Thyroid gland (tissue), 4 donors: ENCODE measurements around the gene KLF14.

Experiments
- POLR2A ChIP-seq, 2 donors: fragments of 450-650 bp; IDR thresholded peaks; one replicate each; pipeline ENCODE4 v1.6.1; 2017; ENCODE audit warnings: antibody characterized with exemption in 2 of 2, mild to moderate bottlenecking in 2 of 2, moderate library complexity in 1 of 2
- TF ChIP-seq, protein P1 (sequence below), 6 experiments: fragments of 200-600 bp in 3 of 6; fragments of 450-650 bp in 3 of 6; sonication (generic) in 3 of 6; IDR thresholded peaks; one replicate each; pipeline ENCODE4 v1.5.1; 2016 to 2019; ENCODE audit warnings: antibody characterized with exemption in 6 of 6, mild to moderate bottlenecking in 2 of 6, inconsistent platforms in 1 of 6, moderate library complexity in 1 of 6

DNA sequence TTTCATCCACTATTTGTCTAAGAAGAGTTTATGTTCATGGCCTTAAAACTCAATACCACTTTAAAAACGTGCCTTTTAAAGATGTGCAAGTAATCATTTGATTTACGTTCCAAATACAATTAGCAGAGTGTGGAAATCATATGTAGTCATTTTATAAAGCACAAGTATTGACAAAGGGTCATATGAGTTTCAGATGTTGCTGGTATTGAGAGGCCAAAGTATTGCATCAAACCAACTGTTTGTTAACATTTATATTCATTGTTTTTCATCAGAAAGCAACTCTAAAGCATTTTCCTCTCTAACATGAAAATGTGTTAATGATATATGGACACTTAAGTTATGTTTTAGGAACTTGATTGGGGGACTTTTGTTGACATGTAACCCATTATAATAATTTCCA, 36.2 kb downstream of the KLF14 start:
- TF ChIP-seq, protein P1, sequence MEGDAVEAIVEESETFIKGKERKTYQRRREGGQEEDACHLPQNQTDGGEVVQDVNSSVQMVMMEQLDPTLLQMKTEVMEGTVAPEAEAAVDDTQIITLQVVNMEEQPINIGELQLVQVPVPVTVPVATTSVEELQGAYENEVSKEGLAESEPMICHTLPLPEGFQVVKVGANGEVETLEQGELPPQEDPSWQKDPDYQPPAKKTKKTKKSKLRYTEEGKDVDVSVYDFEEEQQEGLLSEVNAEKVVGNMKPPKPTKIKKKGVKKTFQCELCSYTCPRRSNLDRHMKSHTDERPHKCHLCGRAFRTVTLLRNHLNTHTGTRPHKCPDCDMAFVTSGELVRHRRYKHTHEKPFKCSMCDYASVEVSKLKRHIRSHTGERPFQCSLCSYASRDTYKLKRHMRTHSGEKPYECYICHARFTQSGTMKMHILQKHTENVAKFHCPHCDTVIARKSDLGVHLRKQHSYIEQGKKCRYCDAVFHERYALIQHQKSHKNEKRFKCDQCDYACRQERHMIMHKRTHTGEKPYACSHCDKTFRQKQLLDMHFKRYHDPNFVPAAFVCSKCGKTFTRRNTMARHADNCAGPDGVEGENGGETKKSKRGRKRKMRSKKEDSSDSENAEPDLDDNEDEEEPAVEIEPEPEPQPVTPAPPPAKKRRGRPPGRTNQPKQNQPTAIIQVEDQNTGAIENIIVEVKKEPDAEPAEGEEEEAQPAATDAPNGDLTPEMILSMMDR (IDR thresholded peaks at IDR 0.05) = no peak
- TF ChIP-seq POLR2A (IDR thresholded peaks at IDR 0.05) = no peak
